HG03558 (cell line): ENCODE measurements around the gene RRBP1.
"Not testable (repeated sequence)": the region's sequence is repeated elsewhere in the genome, so short reads cannot be mapped to it uniquely, and the experiment has no call there.

Experiments
- ATAC-seq: cut with Tn5 transposase; IDR thresholded peaks from one replicate; pipeline ENCODE4 v1.9.1; 2021; ENCODE audit warnings: moderate number of reproducible peaks; ENCODE audit not compliant: unreplicated experiment; ENCODE audit errors: extremely low read depth

Gene RRBP1

GRCh38 chr20:17667445-17667844 is 14.6 kb downstream of the RRBP1 start:
- ATAC-seq: no peak

GRCh38 chr20:17666481-17666880 is 15.6 kb downstream of the RRBP1 start:
- ATAC-seq: no peak

GRCh38 chr20:17665756-17666155 is 16.3 kb downstream of the RRBP1 start:
- ATAC-seq: no peak

GRCh38 chr20:17664025-17664633 is 17.9 kb downstream of the RRBP1 start:
- no peak for ATAC-seq

GRCh38 chr20:17663486-17663885 is 18.6 kb downstream of the RRBP1 start:
- ATAC-seq: no peak

GRCh38 chr20:17663040-17663399 is 19.0 kb downstream of the RRBP1 start:
- ATAC-seq: no peak

GRCh38 chr20:17662333-17663039 is 19.6 kb downstream of the RRBP1 start:
- no peak for ATAC-seq

- no peak for ATAC-seq
Observed at GRCh38 chr20:17661121-17661744, 20.8 kb downstream of the RRBP1 start.

- ATAC-seq: no peak
Observed at GRCh38 chr20:17660667-17661066, 21.4 kb downstream of the RRBP1 start.

- no peak for ATAC-seq
Observed at GRCh38 chr20:17659801-17660200, 22.2 kb downstream of the RRBP1 start.

- not testable (repeated sequence) for ATAC-seq
Observed at GRCh38 chr20:17659344-17659743, 22.7 kb downstream of the RRBP1 start.

GRCh38 chr20:17658648-17658993 is 23.4 kb downstream of the RRBP1 start:
- no peak for ATAC-seq

- ATAC-seq: no peak
Observed at GRCh38 chr20:17657898-17658647, 24.0 kb downstream of the RRBP1 start.

GRCh38 chr20:17657079-17657825 is 24.8 kb downstream of the RRBP1 start:
- ATAC-seq: no peak

- no peak for ATAC-seq
Observed at GRCh38 chr20:17655865-17656479, 26.1 kb downstream of the RRBP1 start.

- ATAC-seq: no peak
Observed at GRCh38 chr20:17655286-17655651, 26.8 kb downstream of the RRBP1 start.

- ATAC-seq: no peak
Observed at GRCh38 chr20:17654649-17655285, 27.3 kb downstream of the RRBP1 start.

- no peak for ATAC-seq
Observed at GRCh38 chr20:17653835-17654648, 28.0 kb downstream of the RRBP1 start.

GRCh38 chr20:17652411-17652810 is 29.6 kb downstream of the RRBP1 start:
- no peak for ATAC-seq
